ENCODE measurements around the gene DBNDD2.

The DBNDD2 gene

GRCh38 chr20:45419188-45420091 lies 11.4 kb downstream of the DBNDD2 start:
- no peak for DNase-seq (ENCODE audit: low spot score)
- no peak for TF ChIP-seq CTCF (IDR thresholded peaks at IDR 0.05; ENCODE audit: extremely low read depth, missing control alignments)

- no peak for TF ChIP-seq CTCF (IDR thresholded peaks at IDR 0.05; ENCODE audit: extremely low read depth, missing control alignments)
- DNase-seq (ENCODE audit: low spot score), result no peak
These were observed 12.0 kb downstream of the DBNDD2 start for GRCh38 chr20:45420125-45420524.

- TF ChIP-seq CTCF (IDR thresholded peaks at IDR 0.05; ENCODE audit: extremely low read depth, missing control alignments), result no peak
- DNase-seq (ENCODE audit: low spot score), result no peak
These were observed 15.6 kb downstream of the DBNDD2 start for GRCh38 chr20:45423700-45424099.

GRCh38 chr20:45425561-45425960 lies 17.5 kb downstream of the DBNDD2 start:
- TF ChIP-seq CTCF (IDR thresholded peaks at IDR 0.05; ENCODE audit: extremely low read depth, missing control alignments), result no peak
- no peak for DNase-seq (ENCODE audit: low spot score)

- DNase-seq (ENCODE audit: low spot score), result no peak
- TF ChIP-seq CTCF (IDR thresholded peaks at IDR 0.05; ENCODE audit: extremely low read depth, missing control alignments), result no peak
These were observed 18.4 kb downstream of the DBNDD2 start for GRCh38 chr20:45426320-45427016.

GRCh38 chr20:45427236-45428149 lies 19.4 kb downstream of the DBNDD2 start:
- no peak for DNase-seq (ENCODE audit: low spot score)
- TF ChIP-seq CTCF (IDR thresholded peaks at IDR 0.05; ENCODE audit: extremely low read depth, missing control alignments), result no peak
